Measurements from ENCODE around the gene SLC48A1.

Gene SLC48A1

DNA sequence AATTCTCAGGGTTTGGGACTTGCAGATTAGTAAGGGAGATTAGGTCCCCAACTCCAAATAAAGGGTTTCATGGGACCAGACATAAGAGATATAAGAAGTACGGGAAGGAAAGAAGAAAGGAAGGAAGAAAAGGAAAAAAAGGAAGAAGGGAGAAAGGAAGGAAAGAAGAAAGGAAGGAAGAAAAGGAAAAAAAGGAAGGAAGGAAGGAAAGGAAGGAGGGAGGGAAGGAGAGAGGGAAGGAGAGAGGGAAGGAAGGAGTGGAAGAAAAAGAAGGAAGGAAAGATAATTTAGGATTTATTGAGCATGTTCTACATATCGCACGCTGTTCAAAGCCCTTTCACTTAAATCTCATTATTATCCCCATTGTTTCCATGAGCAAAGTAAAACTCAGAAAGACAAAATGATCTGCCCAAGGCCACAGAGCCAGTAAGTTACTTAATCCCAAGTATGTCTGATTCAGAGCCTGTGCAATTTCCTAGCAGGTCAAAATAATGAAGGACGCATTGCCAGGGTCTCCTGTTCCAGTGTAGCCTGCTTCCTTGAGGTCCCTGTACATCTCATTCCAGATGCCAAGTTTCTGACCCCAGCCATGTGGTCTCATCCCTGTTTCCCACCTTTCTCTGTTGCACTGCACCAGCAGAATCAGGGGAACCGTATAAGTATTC, 50.5 kb downstream of the SLC48A1 start:
- TF ChIP-seq, protein P1, sequence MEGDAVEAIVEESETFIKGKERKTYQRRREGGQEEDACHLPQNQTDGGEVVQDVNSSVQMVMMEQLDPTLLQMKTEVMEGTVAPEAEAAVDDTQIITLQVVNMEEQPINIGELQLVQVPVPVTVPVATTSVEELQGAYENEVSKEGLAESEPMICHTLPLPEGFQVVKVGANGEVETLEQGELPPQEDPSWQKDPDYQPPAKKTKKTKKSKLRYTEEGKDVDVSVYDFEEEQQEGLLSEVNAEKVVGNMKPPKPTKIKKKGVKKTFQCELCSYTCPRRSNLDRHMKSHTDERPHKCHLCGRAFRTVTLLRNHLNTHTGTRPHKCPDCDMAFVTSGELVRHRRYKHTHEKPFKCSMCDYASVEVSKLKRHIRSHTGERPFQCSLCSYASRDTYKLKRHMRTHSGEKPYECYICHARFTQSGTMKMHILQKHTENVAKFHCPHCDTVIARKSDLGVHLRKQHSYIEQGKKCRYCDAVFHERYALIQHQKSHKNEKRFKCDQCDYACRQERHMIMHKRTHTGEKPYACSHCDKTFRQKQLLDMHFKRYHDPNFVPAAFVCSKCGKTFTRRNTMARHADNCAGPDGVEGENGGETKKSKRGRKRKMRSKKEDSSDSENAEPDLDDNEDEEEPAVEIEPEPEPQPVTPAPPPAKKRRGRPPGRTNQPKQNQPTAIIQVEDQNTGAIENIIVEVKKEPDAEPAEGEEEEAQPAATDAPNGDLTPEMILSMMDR (IDR thresholded peaks at IDR 0.05; ENCODE audit: control extremely low read depth, extremely low read depth, low read depth, missing control alignments), result no peak
- POLR2A ChIA-PET, result no interaction called here
- CTCF ChIA-PET, result interaction anchor here (1.7 to 23.4 kb wide), 4 partner anchors 10 to 82 kb away, joined by 4 to 685 read pairs (median 135); no protein-coding TSS in a partner anchor
- DNase-seq (ENCODE audit: extremely low spot score), result no peak

GRCh38 chr12:47824198-47824597, 51.2 kb downstream of the SLC48A1 start:
- TF ChIP-seq, protein P1 (IDR thresholded peaks at IDR 0.05; ENCODE audit: control extremely low read depth, extremely low read depth, low read depth, missing control alignments), result no peak
- CTCF ChIA-PET, result interaction anchor here (1.9 to 23.4 kb wide), 2 partner anchors 14 to 24 kb away, joined by 10 to 685 read pairs; no protein-coding TSS in a partner anchor
- no peak for DNase-seq (ENCODE audit: extremely low spot score)
- POLR2A ChIA-PET, result no interaction called here

DNA sequence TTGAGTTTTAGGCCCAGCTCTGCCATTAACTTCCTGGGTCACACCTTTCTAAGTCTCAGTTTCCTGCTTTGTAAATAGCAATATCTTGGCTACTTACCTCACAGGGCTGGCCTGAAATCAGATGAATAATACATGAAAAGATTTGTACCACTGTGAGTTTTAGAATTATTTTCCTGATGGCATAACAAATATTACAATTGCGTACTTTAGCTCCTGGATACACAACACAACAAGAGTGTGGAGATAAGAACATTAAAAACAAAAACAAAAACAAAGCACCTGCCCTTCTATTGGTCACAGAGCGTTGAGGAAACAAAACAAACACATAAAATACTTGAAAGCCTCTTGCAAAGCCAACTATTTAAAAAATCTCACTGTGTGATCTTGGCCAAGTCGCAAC, 51.6 kb downstream of the SLC48A1 start:
- ChIA-PET POLR2A (no interaction called here), CTCF (interaction anchor here (1.9 to 23.4 kb wide), 2 partner anchors 13 to 25 kb away, joined by 10 to 685 read pairs; no protein-coding TSS in a partner anchor)
- no peak for DNase-seq (ENCODE audit: extremely low spot score)
- TF ChIP-seq, protein P1 (IDR thresholded peaks at IDR 0.05; ENCODE audit: control extremely low read depth, extremely low read depth, low read depth, missing control alignments), result no peak

GRCh38 chr12:47825173-47825639, 52.2 kb downstream of the SLC48A1 start:
- TF ChIP-seq, protein P1 (IDR thresholded peaks at IDR 0.05; ENCODE audit: control extremely low read depth, extremely low read depth, low read depth, missing control alignments), result no peak
- CTCF ChIA-PET, result interaction anchor here (1.9 to 23.4 kb wide), 2 partner anchors 13 to 25 kb away, joined by 10 to 685 read pairs; no protein-coding TSS in a partner anchor
- POLR2A ChIA-PET, result no interaction called here
- no peak for DNase-seq (ENCODE audit: extremely low spot score)

DNA sequence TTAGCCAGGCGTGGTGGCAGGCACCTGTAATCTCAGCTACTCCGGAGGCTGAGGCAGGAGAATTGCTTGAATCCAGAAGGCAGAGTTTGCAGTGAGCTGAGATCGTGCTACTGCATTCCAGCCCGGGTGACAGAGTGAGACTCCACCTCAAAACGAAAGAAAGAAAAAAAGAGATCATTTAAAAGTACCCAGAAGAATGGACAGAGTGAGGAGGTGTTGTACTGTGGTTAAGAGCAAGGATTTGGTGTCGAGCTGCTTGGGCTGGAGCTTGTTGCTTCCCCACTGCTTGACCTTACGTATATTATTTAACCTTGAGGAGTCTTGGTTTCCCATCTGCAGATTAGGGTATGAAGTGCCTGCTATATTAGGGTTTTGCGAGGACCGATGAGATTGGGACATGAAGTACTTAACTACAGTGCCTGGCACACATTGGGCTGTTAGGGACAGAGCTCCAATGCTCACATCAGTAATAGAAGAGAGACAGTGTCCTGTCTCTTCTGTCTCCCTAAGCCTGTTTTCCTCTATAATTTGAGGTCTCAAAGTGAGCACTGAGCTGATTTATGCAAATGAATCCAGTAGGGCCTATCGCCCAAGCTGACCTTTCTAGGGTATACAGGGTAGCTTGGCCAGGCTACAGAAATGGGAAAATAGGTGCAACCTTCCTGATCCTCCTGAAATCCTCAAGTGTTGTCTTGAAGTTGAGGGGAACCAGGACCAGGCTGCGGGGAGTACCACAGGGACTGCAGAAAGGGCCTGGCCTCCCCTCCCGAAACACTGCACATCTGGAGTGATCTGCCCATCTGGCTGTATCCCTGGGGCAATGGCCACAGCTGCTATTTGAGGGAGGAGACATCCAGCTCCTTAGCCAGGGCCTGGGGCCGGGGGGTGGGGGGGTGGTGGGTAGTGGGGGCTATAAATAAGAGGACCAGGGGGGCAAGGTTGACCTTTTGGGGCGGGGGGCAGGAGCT, 55.3 kb downstream of the SLC48A1 start:
- ChIA-PET CTCF (interaction anchor here (1.3 to 23.4 kb wide), 8 partner anchors 7 to 112 kb away, joined by 4 to 685 read pairs (median 70); partner anchors contain the start of gene HDAC7), POLR2A (interaction anchor here (1.6 kb wide), 1 partner anchor 14 kb away, joined by 3 read pairs; no protein-coding TSS in a partner anchor)
- DNase-seq (ENCODE audit: extremely low spot score), result no peak
- TF ChIP-seq, protein P1 (IDR thresholded peaks at IDR 0.05; ENCODE audit: control extremely low read depth, extremely low read depth, low read depth, missing control alignments), result no peak

DNA sequence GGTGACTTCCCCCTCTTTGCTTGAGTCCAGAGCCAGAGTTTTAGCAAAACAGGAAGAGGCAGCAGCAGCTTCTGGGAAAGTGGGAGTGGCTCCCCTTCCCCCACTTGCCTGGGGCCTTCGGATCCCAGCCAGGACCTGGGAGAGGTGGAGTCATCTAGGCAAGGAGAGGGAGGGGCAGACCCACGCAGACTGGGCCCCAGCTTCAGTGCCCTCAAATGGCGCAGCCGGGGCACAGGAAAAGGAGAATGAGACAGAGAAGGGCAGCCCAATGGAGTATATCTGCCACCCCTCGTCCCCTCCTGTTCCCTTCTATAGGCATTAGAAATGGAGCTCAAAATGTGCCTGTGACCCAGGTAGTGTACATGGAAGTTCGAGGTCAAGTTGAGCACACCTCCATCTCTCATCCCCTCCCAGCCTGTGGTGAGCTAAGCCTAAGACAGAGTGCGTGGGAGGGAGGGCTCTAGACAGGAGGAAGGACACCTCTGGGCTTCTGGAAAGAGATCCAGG, 56.0 kb downstream of the SLC48A1 start:
- DNase-seq (ENCODE audit: extremely low spot score), result no peak
- POLR2A ChIA-PET, result interaction anchor here (0.9 to 1.6 kb wide), 2 partner anchors 15 to 40 kb away, joined by 3 read pairs; no protein-coding TSS in a partner anchor
- TF ChIP-seq, protein P1 (IDR thresholded peaks at IDR 0.05; ENCODE audit: control extremely low read depth, extremely low read depth, low read depth, missing control alignments), result no peak
- CTCF ChIA-PET, result interaction anchor here (1.3 to 23.4 kb wide), 7 partner anchors 9 to 112 kb away, joined by 4 to 685 read pairs (median 76); partner anchors contain the start of gene HDAC7

All from GM10248 (cell line).